ENCODE results near the gene MBD2. TPM values are rescaled to one million over a fixed set of nuclear protein-coding genes. Genes with fewer than 3 reads are reported as not detected.
A peak's percentile ranks its signal among the peaks of the same experiment; 100 is the strongest.

The MBD2 gene
- total RNA-seq, 1 donor from 2014 or later = 150 TPM

DNA sequence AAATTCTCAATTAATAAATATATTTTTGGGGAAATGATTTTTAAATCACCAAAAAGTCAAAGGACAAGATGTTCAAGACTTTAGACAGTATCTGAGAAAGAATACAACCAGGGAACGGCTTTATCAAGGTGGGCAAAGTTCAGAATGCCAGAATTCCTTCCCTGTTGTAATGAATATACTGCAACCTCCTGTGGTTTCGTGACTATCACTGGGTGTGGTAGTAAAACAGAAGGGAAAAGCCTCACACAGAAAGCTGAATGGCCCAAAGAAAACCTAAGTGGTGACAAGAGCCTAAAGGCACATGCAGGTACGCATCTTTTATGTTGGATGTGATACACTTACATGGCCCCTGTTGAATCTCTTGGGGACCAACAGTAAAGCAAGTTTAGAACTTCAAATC lies 37.1 kb downstream of the MBD2 start:
- no peak overlapping the region for H3K27ac Mint-ChIP-seq
- H3K27me3 Mint-ChIP-seq = no peaks in the 10 kb centered on the region
- TF ChIP-seq, protein P1, sequence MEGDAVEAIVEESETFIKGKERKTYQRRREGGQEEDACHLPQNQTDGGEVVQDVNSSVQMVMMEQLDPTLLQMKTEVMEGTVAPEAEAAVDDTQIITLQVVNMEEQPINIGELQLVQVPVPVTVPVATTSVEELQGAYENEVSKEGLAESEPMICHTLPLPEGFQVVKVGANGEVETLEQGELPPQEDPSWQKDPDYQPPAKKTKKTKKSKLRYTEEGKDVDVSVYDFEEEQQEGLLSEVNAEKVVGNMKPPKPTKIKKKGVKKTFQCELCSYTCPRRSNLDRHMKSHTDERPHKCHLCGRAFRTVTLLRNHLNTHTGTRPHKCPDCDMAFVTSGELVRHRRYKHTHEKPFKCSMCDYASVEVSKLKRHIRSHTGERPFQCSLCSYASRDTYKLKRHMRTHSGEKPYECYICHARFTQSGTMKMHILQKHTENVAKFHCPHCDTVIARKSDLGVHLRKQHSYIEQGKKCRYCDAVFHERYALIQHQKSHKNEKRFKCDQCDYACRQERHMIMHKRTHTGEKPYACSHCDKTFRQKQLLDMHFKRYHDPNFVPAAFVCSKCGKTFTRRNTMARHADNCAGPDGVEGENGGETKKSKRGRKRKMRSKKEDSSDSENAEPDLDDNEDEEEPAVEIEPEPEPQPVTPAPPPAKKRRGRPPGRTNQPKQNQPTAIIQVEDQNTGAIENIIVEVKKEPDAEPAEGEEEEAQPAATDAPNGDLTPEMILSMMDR (IDR thresholded peaks at IDR 0.05) = no peak
- ATAC-seq (ENCODE audit: low read depth) (no peak), DNase-seq (no peak)
- POLR2A ChIA-PET = no interaction called here
- CTCF ChIA-PET = no interaction called here
- H3K4me3 Mint-ChIP-seq = no peak overlapping the region
- intact Hi-C loops (cut with micrococcal nuclease) = no loop called here
- H3K4me1 Mint-ChIP-seq = no peaks in the 10 kb centered on the region
- H3K9me3 Mint-ChIP-seq = no peaks in the 10 kb centered on the region
- H3K36me3 Mint-ChIP-seq (ENCODE audit: low read depth) = peaks cover 37% of the 10 kb centered on the region

DNA sequence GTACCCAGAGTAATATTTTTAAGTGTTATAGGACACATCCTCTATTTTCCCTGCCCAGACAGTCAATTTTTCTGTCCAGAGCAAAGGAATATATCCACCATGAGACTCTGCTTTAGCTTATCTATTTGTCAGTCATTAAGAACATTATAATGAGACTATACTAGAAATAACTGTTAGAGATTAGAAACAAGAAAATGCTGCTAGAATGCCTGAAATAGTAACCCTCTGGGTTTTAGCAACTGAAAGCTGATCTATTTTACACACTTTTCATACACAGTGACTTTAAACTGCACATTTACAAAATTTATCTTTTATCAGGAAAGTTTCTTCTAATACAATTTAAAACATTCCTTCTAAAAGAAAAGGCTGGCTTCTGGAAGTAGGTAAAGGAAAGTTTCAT lies 39.6 kb downstream of the MBD2 start:
- ChIA-PET POLR2A (no interaction called here), CTCF (no interaction called here)
- TF ChIP-seq, protein P1 (IDR thresholded peaks at IDR 0.05) = no peak
- Mint-ChIP-seq H3K27ac (peak overlapping the region; percentile 2), H3K27me3 (no peaks in the 10 kb centered on the region), H3K36me3 (ENCODE audit: low read depth) (peaks cover 27% of the 10 kb centered on the region), H3K4me3 (no peak overlapping the region), H3K9me3 (no peaks in the 10 kb centered on the region), H3K4me1 (no peaks in the 10 kb centered on the region)
- ATAC-seq (ENCODE audit: low read depth) (no peak), DNase-seq (no peak)
- intact Hi-C loops (cut with micrococcal nuclease) = no loop called here

DNA sequence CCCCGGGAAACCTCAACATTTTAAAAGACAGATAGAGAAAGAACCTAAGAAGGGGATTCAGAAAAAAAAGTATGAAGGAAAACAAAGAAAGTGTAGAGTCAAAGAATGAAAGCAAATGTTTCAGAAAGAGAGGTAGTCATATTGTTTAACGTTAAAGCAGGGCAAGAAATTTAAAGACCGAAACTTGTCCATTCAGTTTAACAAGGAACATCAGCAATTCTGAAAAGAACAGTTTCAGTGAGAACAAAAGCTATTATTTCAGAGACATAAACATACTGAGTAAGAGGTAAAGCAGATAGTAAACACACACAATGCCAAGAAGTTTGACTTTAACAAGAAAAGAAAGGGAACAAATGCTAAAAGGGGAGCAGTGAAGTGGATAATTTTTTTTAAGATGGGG lies 41.1 kb downstream of the MBD2 start:
- Mint-ChIP-seq H3K36me3 (ENCODE audit: low read depth) (peaks cover 30% of the 10 kb centered on the region), H3K27ac (no peak overlapping the region), H3K9me3 (no peaks in the 10 kb centered on the region), H3K4me1 (no peaks in the 10 kb centered on the region), H3K27me3 (no peaks in the 10 kb centered on the region), H3K4me3 (no peak overlapping the region)
- no peak for DNase-seq
- ChIA-PET POLR2A (interaction anchor here (0.7 kb wide), 1 partner anchor 87 kb away, joined by 3 read pairs; no protein-coding TSS in a partner anchor), CTCF (no interaction called here)
- intact Hi-C loops (cut with micrococcal nuclease) = no loop called here
- ATAC-seq (ENCODE audit: low read depth) = no peak
- TF ChIP-seq, protein P1 (IDR thresholded peaks at IDR 0.05) = no peak

DNA sequence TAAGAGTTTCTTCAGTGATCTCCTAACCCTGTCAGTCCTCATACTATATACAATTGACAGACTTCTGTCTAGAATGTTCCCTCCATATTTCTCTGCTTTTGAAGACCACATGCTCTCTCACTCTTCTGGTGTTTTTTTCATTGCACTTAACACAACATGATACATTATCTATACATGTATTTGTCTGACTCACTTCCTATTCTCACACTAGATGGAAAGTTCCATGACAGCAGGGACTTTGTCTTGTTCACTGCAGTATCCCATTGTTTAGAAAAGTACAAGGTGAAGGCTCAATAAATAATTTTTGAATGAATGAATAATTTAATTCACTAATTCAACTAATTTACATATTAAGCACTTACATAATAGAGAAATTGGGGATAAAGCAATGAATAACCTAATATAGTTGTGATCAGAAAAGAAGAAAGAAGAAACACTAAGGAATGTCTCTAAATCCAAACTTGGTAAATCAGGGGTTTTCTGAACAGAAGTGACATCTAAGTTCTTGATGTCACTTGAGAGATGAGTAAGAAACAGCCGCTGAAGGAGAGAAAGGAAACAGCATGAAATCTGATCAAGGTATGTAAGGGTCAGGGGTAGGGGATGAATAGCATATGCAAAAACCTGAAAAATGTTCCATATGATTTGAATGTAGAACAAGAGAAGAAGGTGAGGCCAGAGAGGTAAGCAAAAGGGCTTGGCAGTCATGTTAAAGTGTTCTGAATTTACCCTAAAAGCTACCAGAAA lies 42.4 kb downstream of the MBD2 start:
- ATAC-seq (ENCODE audit: low read depth) = no peak
- DNase-seq = no peak
- POLR2A ChIA-PET = no interaction called here
- Mint-ChIP-seq H3K27ac (no peak overlapping the region), H3K36me3 (ENCODE audit: low read depth) (peaks cover 32% of the 10 kb centered on the region), H3K9me3 (no peaks in the 10 kb centered on the region), H3K27me3 (no peaks in the 10 kb centered on the region), H3K4me3 (no peak overlapping the region), H3K4me1 (no peaks in the 10 kb centered on the region)
- TF ChIP-seq, protein P1 (IDR thresholded peaks at IDR 0.05) = no peak
- intact Hi-C loops (cut with micrococcal nuclease) = no loop called here
- CTCF ChIA-PET = interaction anchor here (1.2 kb wide), 1 partner anchor 88 kb away, joined by 4 read pairs; no protein-coding TSS in a partner anchor

DNA sequence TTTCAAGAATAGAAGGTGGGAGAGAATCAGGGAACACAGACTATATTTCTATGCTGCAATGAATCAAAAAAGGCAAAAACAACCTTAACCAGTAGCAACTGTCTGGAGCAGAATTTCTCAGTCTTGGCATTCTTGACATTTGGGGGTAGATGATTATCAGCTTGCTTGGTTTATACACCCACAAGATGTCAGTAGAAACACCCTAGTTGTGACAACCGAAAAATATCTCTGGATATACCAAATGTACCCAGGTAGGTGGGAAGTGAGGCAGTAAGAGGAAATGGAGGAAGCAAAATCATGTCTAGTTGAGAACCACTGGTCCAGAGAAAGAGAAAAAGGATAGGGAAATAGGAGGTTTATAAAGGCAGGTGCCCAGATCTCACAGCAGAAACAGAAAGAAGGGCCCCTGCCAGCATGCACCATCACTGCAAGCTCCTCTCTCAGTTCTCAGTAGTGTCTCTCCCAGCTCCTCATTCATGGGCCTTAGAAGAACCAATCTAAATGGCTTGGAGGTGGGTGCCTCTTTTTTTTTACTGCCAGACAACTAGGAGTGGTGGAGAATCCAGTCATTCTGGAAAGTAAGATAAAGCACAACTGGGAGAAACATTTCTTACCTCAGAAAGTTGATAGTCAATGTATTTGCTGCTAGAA lies 50.4 kb downstream of the MBD2 start:
- H3K4me1 Mint-ChIP-seq = peaks cover 19% of the 10 kb centered on the region
- CTCF ChIA-PET = interaction anchor here (1.5 kb wide), 1 partner anchor 96 kb away, joined by 5 read pairs; no protein-coding TSS in a partner anchor
- intact Hi-C loops (cut with micrococcal nuclease) = loop anchor here (1.0 kb wide), 1 partner anchor 96 kb away; no protein-coding TSS in a partner anchor
- POLR2A ChIA-PET = no interaction called here
- ATAC-seq (ENCODE audit: low read depth) (no peak), DNase-seq (no peak)
- no peak overlapping the region for H3K27ac Mint-ChIP-seq
- H3K4me3 Mint-ChIP-seq = no peak overlapping the region
- H3K9me3 Mint-ChIP-seq = no peaks in the 10 kb centered on the region
- H3K27me3 Mint-ChIP-seq = no peaks in the 10 kb centered on the region
- TF ChIP-seq, protein P1 (IDR thresholded peaks at IDR 0.05) = no peak
- peaks cover 80% of the 10 kb centered on the region for H3K36me3 Mint-ChIP-seq (ENCODE audit: low read depth)
